ENCODE results near the gene STAT6.

DNA sequence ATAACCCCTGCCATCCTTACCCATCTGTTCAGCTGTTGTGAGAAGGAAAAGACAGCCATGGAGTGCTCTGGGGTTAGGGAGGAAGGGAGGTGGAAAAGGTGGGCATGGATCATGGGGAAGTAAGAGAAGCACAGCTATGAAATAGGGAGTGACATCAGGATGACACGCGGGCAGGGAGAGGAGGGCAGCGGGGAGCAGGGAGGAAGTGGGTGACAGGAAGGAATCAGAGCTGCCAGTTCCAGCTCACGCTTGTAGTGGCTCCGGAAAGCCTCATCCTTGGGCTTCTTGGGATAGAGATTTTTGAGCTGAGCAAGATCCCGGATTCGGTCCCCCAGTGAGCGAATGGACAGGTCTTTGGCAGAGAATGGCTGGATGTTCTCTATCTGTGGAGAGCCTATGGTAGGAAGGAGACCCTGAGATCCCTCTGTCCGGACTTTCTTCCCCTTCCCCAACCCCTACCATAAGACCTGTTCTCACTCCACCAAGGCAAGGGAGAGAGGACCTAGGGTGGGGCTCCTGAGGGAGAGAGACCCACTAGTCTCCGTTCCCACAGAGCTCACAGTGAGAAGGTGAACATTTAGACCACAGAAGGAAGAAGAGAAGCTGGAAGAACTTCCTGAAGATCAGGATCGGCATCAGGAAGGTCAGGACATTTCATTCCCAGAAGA, 12.0 kb downstream of the STAT6 start:
- TF ChIP-seq, protein P1, sequence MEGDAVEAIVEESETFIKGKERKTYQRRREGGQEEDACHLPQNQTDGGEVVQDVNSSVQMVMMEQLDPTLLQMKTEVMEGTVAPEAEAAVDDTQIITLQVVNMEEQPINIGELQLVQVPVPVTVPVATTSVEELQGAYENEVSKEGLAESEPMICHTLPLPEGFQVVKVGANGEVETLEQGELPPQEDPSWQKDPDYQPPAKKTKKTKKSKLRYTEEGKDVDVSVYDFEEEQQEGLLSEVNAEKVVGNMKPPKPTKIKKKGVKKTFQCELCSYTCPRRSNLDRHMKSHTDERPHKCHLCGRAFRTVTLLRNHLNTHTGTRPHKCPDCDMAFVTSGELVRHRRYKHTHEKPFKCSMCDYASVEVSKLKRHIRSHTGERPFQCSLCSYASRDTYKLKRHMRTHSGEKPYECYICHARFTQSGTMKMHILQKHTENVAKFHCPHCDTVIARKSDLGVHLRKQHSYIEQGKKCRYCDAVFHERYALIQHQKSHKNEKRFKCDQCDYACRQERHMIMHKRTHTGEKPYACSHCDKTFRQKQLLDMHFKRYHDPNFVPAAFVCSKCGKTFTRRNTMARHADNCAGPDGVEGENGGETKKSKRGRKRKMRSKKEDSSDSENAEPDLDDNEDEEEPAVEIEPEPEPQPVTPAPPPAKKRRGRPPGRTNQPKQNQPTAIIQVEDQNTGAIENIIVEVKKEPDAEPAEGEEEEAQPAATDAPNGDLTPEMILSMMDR (conservative IDR thresholded peaks at IDR 0.05; ENCODE audit: low read length): no peak
- no peak for TF ChIP-seq EZH2phosphoT487 (IDR thresholded peaks at IDR 0.05; ENCODE audit: borderline replicate concordance)
